HCT116 (cell line): ENCODE measurements around the gene PRELID1. TPM values are rescaled to one million over a fixed set of nuclear protein-coding genes. Genes with fewer than 3 reads are reported as not detected.
"Not testable (repeated sequence)": the region's sequence is repeated elsewhere in the genome, so short reads cannot be mapped to it uniquely, and the experiment has no call there.

Source experiments
- ATAC-seq: fragments of 200-7000 bp; cut with Tn5 transposase; 2 replicates; pipeline ENCODE4 v1.9.1; 2020; ENCODE audit warnings: mild to moderate bottlenecking, moderate library complexity
- BruUV-seq: library from RNA; stranded (reverse); fragments of 400-500 nt; replicated peaks from 2 replicates; lab custom pipeline; 2021; lab: Mats Ljungman, UMichigan
- CTCF ChIA-PET: fragments of 300-600 bp; sonication (Branson Sonifier 250); formaldehyde crosslinking; loops from one replicate; lab custom pipeline; 2021; ENCODE audit warnings: antibody characterized with exemption; lab: Charles Lee
- POLR2A ChIA-PET: fragments of 300-600, 350-600 bp; sonication (Branson Sonifier 250); formaldehyde crosslinking; loops from one replicate; lab custom pipeline; 2021; ENCODE audit warnings: antibody characterized with exemption; lab: Charles Lee
- RAD21 ChIA-PET, 2 experiments: fragments of 300-600 bp; sonication (Branson Sonifier 250); formaldehyde crosslinking; loops; one replicate each; lab custom pipeline; 2023; ENCODE audit warnings: low total read pairs in 2 of 2; ENCODE audit not compliant: uncharacterized antibody in 2 of 2, unreplicated experiment in 2 of 2, low non-redundant PET in 1 of 2; lab: Charles Lee
- DNase-seq: peaks from one replicate; pipeline ENCODE4 v3.0.0-alpha.2; 2010; ENCODE audit warnings: low read depth, low spot score
- H2AFZ ChIP-seq: fragments of 200-600 bp; shearing (Covaris generic), sonication (generic); 2 replicates; pipeline ENCODE4 v1.6.1; 2017; ENCODE audit warnings: low read depth, mixed run types, mixed read lengths, antibody characterized with exemption, low read length; ENCODE audit not compliant: poor library complexity, severe bottlenecking
- H3K27ac ChIP-seq: 2 replicates; pipeline ENCODE4 v1.5.1; 2012; ENCODE audit warnings: low read depth, low read length
- H3K27me3 ChIP-seq: fragments of 200-600 bp; sonication (generic); 2 replicates; pipeline ENCODE4 v1.6.1; 2016; ENCODE audit warnings: mixed run types, low read length, mixed read lengths; ENCODE audit not compliant: insufficient read depth
- H3K36me3 ChIP-seq, 2 experiments: fragments of 200-500 bp in 1 of 2; fragments of 200-600 bp in 1 of 2; sonication (Bioruptor generic) in 1 of 2; sonication (generic) in 1 of 2; 2 replicates each; pipeline versions ENCODE4 v1.5.1 to v1.6.1; 2014 to 2016; ENCODE audit warnings: low read length in 2 of 2, inconsistent platforms in 1 of 2, mixed read lengths in 1 of 2, mixed run types in 1 of 2; ENCODE audit not compliant: insufficient read depth in 2 of 2, control insufficient read depth in 1 of 2
- H3K4me1 ChIP-seq, 2 experiments: fragments of 200-600 bp in 1 of 2; sonication (generic) in 1 of 2; 2 replicates each; pipeline versions ENCODE4 v1.5.1 to v1.6.1; 2012 to 2017; ENCODE audit warnings: low read length in 2 of 2, inconsistent platforms in 1 of 2, mild to moderate bottlenecking in 1 of 2, mixed read lengths in 1 of 2, mixed run types in 1 of 2, moderate library complexity in 1 of 2; ENCODE audit not compliant: insufficient read depth in 2 of 2, control insufficient read depth in 1 of 2
- H3K4me2 ChIP-seq: fragments of 200-600 bp; sonication (generic); 2 replicates; pipeline ENCODE4 v1.6.1; 2017; ENCODE audit warnings: mixed run types, low read length, mixed read lengths
- H3K4me3 ChIP-seq, 2 experiments: fragments of 200-600 bp in 1 of 2; sonication (generic) in 1 of 2; replicated peaks in 1 of 2; 2 replicates each; pipeline ENCODE4 v1.5.1; 2011 to 2016; ENCODE audit warnings: low read length in 2 of 2, control low read depth in 1 of 2, low read depth in 1 of 2, mild to moderate bottlenecking in 1 of 2, mixed read lengths in 1 of 2, mixed run types in 1 of 2
- H3K79me2 ChIP-seq: fragments of 200-600 bp; sonication (generic); 2 replicates; pipeline ENCODE4 v1.6.1; 2017; ENCODE audit warnings: mild to moderate bottlenecking, mixed run types, low read length, moderate library complexity, mixed read lengths; ENCODE audit not compliant: insufficient read depth
- H3K9ac ChIP-seq: fragments of 200-600 bp; sonication (generic); 2 replicates; pipeline ENCODE4 v1.6.1; 2016; ENCODE audit warnings: low read length, mixed read lengths
- H3K9me2 ChIP-seq: fragments of 200-600 bp; sonication (generic), shearing (Covaris generic); 2 replicates; pipeline ENCODE4 v1.6.1; 2017; ENCODE audit warnings: mixed run types, mild to moderate bottlenecking, moderate library complexity; ENCODE audit not compliant: insufficient read depth
- H3K9me3 ChIP-seq, 2 experiments: fragments of 200-500 bp in 1 of 2; fragments of 200-600 bp in 1 of 2; sonication (Bioruptor generic) in 1 of 2; sonication (generic) in 1 of 2; 2 replicates each; pipeline ENCODE4 v1.6.1; 2014 to 2017; ENCODE audit warnings: low read length in 2 of 2, mixed read lengths in 2 of 2, inconsistent platforms in 1 of 2, low read depth in 1 of 2, mild to moderate bottlenecking in 1 of 2, mixed run types in 1 of 2, moderate library complexity in 1 of 2; ENCODE audit not compliant: control insufficient read depth in 1 of 2, insufficient read depth in 1 of 2
- H4K20me1 ChIP-seq: fragments of 200-600 bp; sonication (generic), shearing (Covaris generic); 2 replicates; pipeline ENCODE4 v1.6.1; 2017; ENCODE audit warnings: mixed run types, mild to moderate bottlenecking, moderate library complexity; ENCODE audit not compliant: insufficient read depth
- ELF1 ChIP-seq: IDR thresholded peaks from 2 replicates; pipeline ENCODE4 v1.6.1; 2012; ENCODE audit warnings: low read depth, borderline replicate concordance
- JUND ChIP-seq: IDR thresholded peaks from 2 replicates; pipeline ENCODE4 v1.6.1; 2012
- POLR2AphosphoS5 ChIP-seq: IDR thresholded peaks from 2 replicates; pipeline ENCODE4 v1.6.1; 2011; ENCODE audit warnings: mild to moderate bottlenecking, low read depth, low read length, moderate library complexity
- YY1 ChIP-seq: IDR thresholded peaks from 2 replicates; pipeline ENCODE4 v1.6.1; 2011; ENCODE audit warnings: low read length, low read depth, moderate library complexity, mild to moderate bottlenecking; ENCODE audit not compliant: insufficient replicate concordance; ENCODE audit errors: extremely low read depth
- ZFX ChIP-seq: fragments of 450-650 bp; IDR thresholded peaks from 2 replicates; pipeline ENCODE4 v1.6.1; 2017
- intact Hi-C: fragments of 100-400 bp; cut with micrococcal nuclease; formaldehyde crosslinking; loops from 2 replicates; pipeline ENCODE4 v1.10.0; 2022
- total RNA-seq: library from RNA; stranded (reverse); gene quantifications from one replicate; pipeline ENCODE4 v1.2.1, GENCODE V29; 2021; ENCODE audit not compliant: unreplicated experiment
- TF ChIP-seq, protein P1 (sequence below): IDR thresholded peaks from 2 replicates; pipeline ENCODE4 v1.6.1; 2011; ENCODE audit warnings: mild to moderate bottlenecking, low read length, moderate library complexity; ENCODE audit not compliant: insufficient replicate concordance; ENCODE audit errors: extremely low read depth

Gene PRELID1
- total RNA-seq, 1 experiment from 2014 or later = 223 TPM

DNA sequence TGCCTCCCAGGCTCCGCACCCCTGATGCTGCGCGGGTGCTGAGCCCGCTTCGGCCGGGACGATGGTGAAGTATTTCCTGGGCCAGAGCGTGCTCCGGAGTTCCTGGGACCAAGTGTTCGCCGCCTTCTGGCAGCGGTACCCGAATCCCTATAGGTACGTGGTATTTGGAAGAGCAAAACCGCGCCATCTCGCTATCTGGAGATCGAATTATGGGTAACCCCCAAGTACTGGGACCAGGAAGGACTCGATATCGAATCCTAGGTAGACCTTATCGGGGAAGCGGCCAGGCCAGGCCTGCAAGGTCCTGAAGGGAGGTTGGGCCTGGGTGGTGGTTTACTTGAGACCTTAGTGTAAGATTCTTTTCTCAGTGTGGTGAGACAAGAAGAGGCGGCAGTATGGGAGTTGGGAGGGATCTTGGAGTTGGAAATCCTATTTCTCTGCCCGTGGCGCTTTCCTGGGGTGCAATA, 359 bp downstream of the PRELID1 start:
- Histone ChIP-seq H2AFZ (no peak overlapping the region), H3K9me2 (no peaks in the 10 kb centered on the region), H3K27ac (peak overlapping the region; percentile 72), H3K4me1 (peaks cover 19 to 61% of the 10 kb centered on the region in 2 experiments), H3K27me3 (no peaks in the 10 kb centered on the region), H3K9ac (peak overlapping the region; percentile 99), H3K9me3 (no peaks in the 10 kb centered on the region), H3K36me3 (peaks cover 8 to 14% of the 10 kb centered on the region in 2 experiments; a peak in 2 of 4 replicates), H3K4me3 (peak overlapping the region; percentile 88 to 99), H3K4me2 (peak overlapping the region; percentile 92), H4K20me1 (peaks cover 8% of the 10 kb centered on the region; the same call in 1 of the 2 replicates), H3K79me2 (peaks cover 28% of the 10 kb centered on the region)
- BruUV-seq = no TSS peak
- POLR2A ChIA-PET = no interaction called here
- RAD21 ChIA-PET = no interaction called here
- intact Hi-C loops = loop anchor here (5.0 to 10.0 kb wide), 2 partner anchors 198 to 649 kb away; no protein-coding TSS in a partner anchor
- TF ChIP-seq ELF1 (no peak), ZFX (peak; percentile 63)
- DNase-seq = no peak
- ATAC-seq = peak; percentile 11
- CTCF ChIA-PET = no interaction called here

DNA sequence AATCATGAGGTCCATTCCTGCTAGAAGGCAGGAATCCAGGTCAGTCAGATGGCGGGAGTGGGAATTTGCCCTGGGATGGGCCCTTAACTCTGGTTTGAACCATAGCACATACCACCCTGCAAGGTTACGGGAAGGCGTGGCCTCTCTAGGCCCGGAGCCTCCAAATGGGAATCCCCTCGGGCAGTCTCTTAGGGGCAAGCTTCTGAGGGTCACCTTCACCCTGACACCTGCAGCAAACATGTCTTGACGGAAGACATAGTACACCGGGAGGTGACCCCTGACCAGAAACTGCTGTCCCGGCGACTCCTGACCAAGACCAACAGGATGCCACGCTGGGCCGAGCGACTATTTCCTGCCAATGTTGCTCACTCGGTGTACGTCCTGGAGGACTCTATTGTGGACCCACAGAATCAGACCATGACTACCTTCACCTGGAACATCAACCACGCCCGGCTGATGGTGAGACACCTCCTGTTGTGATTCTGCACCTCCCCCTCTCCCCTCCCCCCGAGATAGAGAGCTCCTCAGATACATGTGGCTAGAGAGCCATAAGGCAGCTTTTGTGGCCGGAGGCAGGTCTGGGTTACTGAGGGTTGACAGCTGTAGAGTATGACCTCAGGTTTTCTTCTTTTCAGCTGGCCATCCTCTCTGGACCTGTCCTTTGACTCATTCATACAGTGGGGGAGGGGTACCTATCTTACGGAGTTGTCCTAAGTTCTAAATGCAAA, 957 bp downstream of the PRELID1 start:
- ChIA-PET POLR2A (no interaction called here), RAD21 (no interaction called here), CTCF (interaction anchor here (0.7 to 1.3 kb wide), 2 partner anchors 86 to 193 kb away, joined by 3 to 4 read pairs; no protein-coding TSS in a partner anchor)
- TF ChIP-seq, protein P1, sequence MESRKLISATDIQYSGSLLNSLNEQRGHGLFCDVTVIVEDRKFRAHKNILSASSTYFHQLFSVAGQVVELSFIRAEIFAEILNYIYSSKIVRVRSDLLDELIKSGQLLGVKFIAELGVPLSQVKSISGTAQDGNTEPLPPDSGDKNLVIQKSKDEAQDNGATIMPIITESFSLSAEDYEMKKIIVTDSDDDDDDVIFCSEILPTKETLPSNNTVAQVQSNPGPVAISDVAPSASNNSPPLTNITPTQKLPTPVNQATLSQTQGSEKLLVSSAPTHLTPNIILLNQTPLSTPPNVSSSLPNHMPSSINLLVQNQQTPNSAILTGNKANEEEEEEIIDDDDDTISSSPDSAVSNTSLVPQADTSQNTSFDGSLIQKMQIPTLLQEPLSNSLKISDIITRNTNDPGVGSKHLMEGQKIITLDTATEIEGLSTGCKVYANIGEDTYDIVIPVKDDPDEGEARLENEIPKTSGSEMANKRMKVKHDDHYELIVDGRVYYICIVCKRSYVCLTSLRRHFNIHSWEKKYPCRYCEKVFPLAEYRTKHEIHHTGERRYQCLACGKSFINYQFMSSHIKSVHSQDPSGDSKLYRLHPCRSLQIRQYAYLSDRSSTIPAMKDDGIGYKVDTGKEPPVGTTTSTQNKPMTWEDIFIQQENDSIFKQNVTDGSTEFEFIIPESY = no peak
- TF ChIP-seq POLR2AphosphoS5 = peak; percentile 25
- TF ChIP-seq JUND = no peak
- TF ChIP-seq YY1 = no peak
- DNase-seq = no peak
- no peaks in the 10 kb centered on the region for H3K9me2 ChIP-seq
- H2AFZ ChIP-seq = no peak overlapping the region
- intact Hi-C loops = loop anchor here (5.0 to 10.0 kb wide), 2 partner anchors 198 to 650 kb away; no protein-coding TSS in a partner anchor
- no peaks in the 10 kb centered on the region for H3K27me3 ChIP-seq
- H3K9me3 ChIP-seq = no peaks in the 10 kb centered on the region
- TSS peak; percentile 68 for BruUV-seq
- peaks cover 8% of the 10 kb centered on the region; the same call in 1 of the 2 replicates for H4K20me1 ChIP-seq
- H3K4me2 ChIP-seq = peak overlapping the region; percentile 92
- H3K9ac ChIP-seq = peak overlapping the region; percentile 99
- ATAC-seq = peak; percentile 44
- peaks cover 19 to 58% of the 10 kb centered on the region in 2 experiments for H3K4me1 ChIP-seq
- H3K27ac ChIP-seq = peak overlapping the region; percentile 72
- peaks cover 8 to 14% of the 10 kb centered on the region in 2 experiments; a peak in 2 of 4 replicates for H3K36me3 ChIP-seq
- H3K4me3 ChIP-seq = peak overlapping the region; percentile 88 to 99
- peaks cover 28% of the 10 kb centered on the region for H3K79me2 ChIP-seq

GRCh38 chr5:177306103-177306640, 2.6 kb downstream of the PRELID1 start:
- ATAC-seq, H3K27me3 ChIP-seq, CTCF ChIA-PET, H3K9ac ChIP-seq, H3K9me3 ChIP-seq, POLR2A ChIA-PET, DNase-seq, H2AFZ ChIP-seq, BruUV-seq, H3K4me3 ChIP-seq, RAD21 ChIA-PET, H3K9me2 ChIP-seq, H3K4me2 ChIP-seq, H3K27ac ChIP-seq, H4K20me1 ChIP-seq: not testable (repeated sequence)
- H3K79me2 ChIP-seq = peaks cover 28% of the 10 kb centered on the region
- peaks cover 8 to 14% of the 10 kb centered on the region in 2 experiments; a peak in 2 of 4 replicates for H3K36me3 ChIP-seq
- intact Hi-C loops = loop anchor here (10.0 kb wide), 1 partner anchor 651 kb away; no protein-coding TSS in a partner anchor
- peaks cover 29 to 58% of the 10 kb centered on the region in 2 experiments for H3K4me1 ChIP-seq
